DND-41 (cell line): ENCODE results near the gene SEC14L2.

ENCODE experiments used
- ATAC-seq: fragments of 200-7000 bp; cut with Tn5 transposase; 3 replicates; pipeline ENCODE4 v1.9.1; 2021; ENCODE audit warnings: low read depth; ENCODE audit not compliant: insufficient read depth
- DNase-seq: peaks from one replicate; pipeline ENCODE4 v3.0.0-alpha.2; 2020
- H2AFZ ChIP-seq: 2 replicates; pipeline ENCODE4 v1.6.0; 2012; ENCODE audit warnings: low read depth, low read length
- H3K27ac ChIP-seq: 2 replicates; pipeline ENCODE4 v1.5.1; 2012; ENCODE audit warnings: low read length, inconsistent platforms
- H3K27me3 ChIP-seq: fragments of 200-600 bp; sonication (generic); 2 replicates; pipeline ENCODE4 v1.6.0; 2012; ENCODE audit warnings: low read length, mild to moderate bottlenecking, inconsistent platforms; ENCODE audit not compliant: insufficient read depth, poor library complexity
- H3K36me3 ChIP-seq: 2 replicates; pipeline ENCODE4 v1.5.1; 2012; ENCODE audit warnings: low read length, inconsistent platforms; ENCODE audit not compliant: insufficient read depth
- H3K4me1 ChIP-seq: 2 replicates; pipeline ENCODE4 v1.5.1; 2012; ENCODE audit warnings: mild to moderate bottlenecking, low read length; ENCODE audit not compliant: insufficient read depth
- H3K4me2 ChIP-seq: 2 replicates; pipeline ENCODE4 v1.6.0; 2012; ENCODE audit warnings: mild to moderate bottlenecking, moderate library complexity, low read length, inconsistent platforms; ENCODE audit not compliant: insufficient read depth
- H3K4me3 ChIP-seq, 2 experiments: fragments of 200-600 bp in 1 of 2; shearing (Covaris generic) in 1 of 2; 2 replicates each; pipeline ENCODE4 v1.5.1; 2012 to 2016; ENCODE audit warnings: inconsistent platforms in 2 of 2, low read length in 2 of 2, mild to moderate bottlenecking in 2 of 2, low read depth in 1 of 2, moderate library complexity in 1 of 2
- H3K79me2 ChIP-seq: 2 replicates; pipeline ENCODE4 v1.6.0; 2012; ENCODE audit warnings: low read length, inconsistent platforms; ENCODE audit not compliant: insufficient read depth
- H3K9ac ChIP-seq: 2 replicates; pipeline ENCODE4 v1.6.0; 2012; ENCODE audit warnings: low read depth, mild to moderate bottlenecking, inconsistent platforms, low read length, moderate library complexity
- H3K9me3 ChIP-seq: 2 replicates; pipeline ENCODE4 v1.5.1; 2012; ENCODE audit warnings: low read length, moderate library complexity, mild to moderate bottlenecking, inconsistent platforms; ENCODE audit not compliant: insufficient read depth, severe bottlenecking
- H4K20me1 ChIP-seq: 2 replicates; pipeline ENCODE4 v1.6.0; 2012; ENCODE audit warnings: low read length; ENCODE audit not compliant: insufficient read depth
- CTCF ChIP-seq: IDR thresholded peaks from 2 replicates; pipeline ENCODE4 v1.5.1; 2012; ENCODE audit warnings: borderline replicate concordance, low read length, moderate library complexity, mild to moderate bottlenecking; ENCODE audit not compliant: poor library complexity, severe bottlenecking; ENCODE audit errors: extremely low read depth
- EZH2 ChIP-seq: IDR thresholded peaks from 3 replicates; pipeline ENCODE4 v1.6.1; 2012; ENCODE audit warnings: borderline replicate concordance, low read depth, mild to moderate bottlenecking, moderate library complexity, low read length, inconsistent platforms; ENCODE audit not compliant: severe bottlenecking

The SEC14L2 gene

GRCh38 chr22:30396871-30397655 lies at the start of gene SEC14L2:
TSS of gene SEC14L2 (plus strand) at chr22:30397018. CDS start at chr22:30397117, 99 bp downstream.
- Histone ChIP-seq H3K4me2 (peak within 1 kb of the TSS; percentile 69), H3K9me3 (no peaks in the 10 kb centered on the region), H2AFZ (peak within 1 kb of the TSS; percentile 70), H3K27me3 (no peaks in the 10 kb centered on the region), H3K9ac (peak within 1 kb of the TSS; percentile 67), H3K27ac (peak within 1 kb of the TSS; percentile 74), H3K4me1 (peaks cover 57% of the 10 kb centered on the region), H3K79me2 (peaks cover 48% of the 10 kb centered on the region), H4K20me1 (peaks cover 16% of the 10 kb centered on the region; the same call in 1 of the 2 replicates), H3K36me3 (peaks cover 16% of the 10 kb centered on the region), H3K4me3 (peak within 1 kb of the TSS; percentile 41 to 56; a peak in 3 of 4 replicates)
- TF ChIP-seq EZH2, result no peak
- TF ChIP-seq CTCF, result no peak
- ATAC-seq (peak; percentile 76), DNase-seq (peak; percentile 83)

- Histone ChIP-seq H3K9me3 (no peaks in the 10 kb centered on the region), H3K27me3 (no peaks in the 10 kb centered on the region), H3K4me2 (no peak overlapping the region), H3K36me3 (peaks cover 100% of the 10 kb centered on the region), H3K79me2 (peaks cover 66% of the 10 kb centered on the region), H4K20me1 (peaks cover 54% of the 10 kb centered on the region), H3K4me3 (no peak overlapping the region), H3K27ac (no peak overlapping the region), H2AFZ (no peak overlapping the region), H3K9ac (no peak overlapping the region), H3K4me1 (peaks cover 9% of the 10 kb centered on the region; the same call in 1 of the 2 replicates)
- DNase-seq (no peak), ATAC-seq (no peak)
- TF ChIP-seq CTCF (no peak), EZH2 (no peak)
Measured at GRCh38 chr22:30347255-30347892, 49.4 kb upstream of the SEC14L2 start.

- peaks cover 11% of the 10 kb centered on the region; the same call in 1 of the 2 replicates for H3K4me1 ChIP-seq
- DNase-seq (no peak), ATAC-seq (no peak)
- no peak for TF ChIP-seq EZH2
- no peak for TF ChIP-seq CTCF
- H3K27ac ChIP-seq, result no peak overlapping the region
- H2AFZ ChIP-seq, result no peak overlapping the region
- no peak overlapping the region for H3K9ac ChIP-seq
- H3K4me3 ChIP-seq, result no peak overlapping the region
- H3K36me3 ChIP-seq, result peaks cover 98% of the 10 kb centered on the region
- no peak overlapping the region for H3K4me2 ChIP-seq
- H4K20me1 ChIP-seq, result peaks cover 62% of the 10 kb centered on the region
- H3K9me3 ChIP-seq, result no peaks in the 10 kb centered on the region
- H3K27me3 ChIP-seq, result no peaks in the 10 kb centered on the region
- H3K79me2 ChIP-seq, result peaks cover 74% of the 10 kb centered on the region
Measured at GRCh38 chr22:30348404-30348803, 48.4 kb upstream of the SEC14L2 start.
